ENCODE measurements around the gene LRP1B.

LRP1B gene

GRCh38 chr2:142048581-142048980 is 82.2 kb downstream of the LRP1B start:
- Histone ChIP-seq H3F3A (ENCODE audit: insufficient read depth, low read length) (no peaks in the 10 kb centered on the region), H3K9me3 (replicated peaks; ENCODE audit: insufficient read depth, low read length) (no peaks in the 10 kb centered on the region), H3K4me1 (ENCODE audit: low read length) (no peaks in the 10 kb centered on the region), H3K9ac (ENCODE audit: low read length) (no peak overlapping the region), H3K27me3 (replicated peaks; ENCODE audit: insufficient read depth, low read length) (no peaks in the 10 kb centered on the region), H4K20me1 (ENCODE audit: insufficient read depth, low read length) (no peaks in the 10 kb centered on the region), H3K36me3 (replicated peaks; ENCODE audit: insufficient read depth, low read length) (no peaks in the 10 kb centered on the region), H3K9me2 (replicated peaks; ENCODE audit: insufficient read depth, low read length) (no peaks in the 10 kb centered on the region), H3K27ac (ENCODE audit: low read length) (no peak overlapping the region), H3K4me2 (ENCODE audit: low read depth, low read length) (no peak overlapping the region), H3K79me2 (ENCODE audit: low read length) (no peaks in the 10 kb centered on the region), H3K4me3 (ENCODE audit: low read length) (no peak overlapping the region), H2AFZ (ENCODE audit: low read length) (no peak overlapping the region)
- no peak for TF ChIP-seq EZH2 (optimal IDR thresholded peaks at IDR 0.05; ENCODE audit: low read depth, low read length)
- no peak for TF ChIP-seq EZH2phosphoT487 (IDR thresholded peaks at IDR 0.05; ENCODE audit: low read length)
- TF ChIP-seq CTCF (IDR thresholded peaks at IDR 0.05; ENCODE audit: low read length), result no peak
- no peak for DNase-seq

GRCh38 chr2:142045641-142046040 is 85.2 kb downstream of the LRP1B start:
- H2AFZ ChIP-seq (ENCODE audit: low read length), result no peak overlapping the region

GRCh38 chr2:142044197-142044596 is 86.6 kb downstream of the LRP1B start:
- H3K79me2 ChIP-seq (ENCODE audit: low read length), result no peaks in the 10 kb centered on the region
- no peak overlapping the region for H3K9ac ChIP-seq (ENCODE audit: low read length)
- no peaks in the 10 kb centered on the region for H4K20me1 ChIP-seq (ENCODE audit: insufficient read depth, low read length)
- no peak overlapping the region for H3K27ac ChIP-seq (ENCODE audit: low read length)
- H3K9me3 ChIP-seq (replicated peaks; ENCODE audit: insufficient read depth, low read length), result no peaks in the 10 kb centered on the region
- H3F3A ChIP-seq (ENCODE audit: insufficient read depth, low read length), result no peaks in the 10 kb centered on the region
- no peaks in the 10 kb centered on the region for H3K4me1 ChIP-seq (ENCODE audit: low read length)
- H3K4me3 ChIP-seq (ENCODE audit: low read length), result no peak overlapping the region
- H3K36me3 ChIP-seq (replicated peaks; ENCODE audit: insufficient read depth, low read length), result no peaks in the 10 kb centered on the region
- DNase-seq, result no peak
- TF ChIP-seq EZH2 (optimal IDR thresholded peaks at IDR 0.05; ENCODE audit: low read depth, low read length) (no peak), CTCF (IDR thresholded peaks at IDR 0.05; ENCODE audit: low read length) (no peak), EZH2phosphoT487 (IDR thresholded peaks at IDR 0.05; ENCODE audit: low read length) (no peak)
- H3K4me2 ChIP-seq (ENCODE audit: low read depth, low read length), result no peak overlapping the region
- H3K9me2 ChIP-seq (replicated peaks; ENCODE audit: insufficient read depth, low read length), result no peaks in the 10 kb centered on the region
- H3K27me3 ChIP-seq (replicated peaks; ENCODE audit: insufficient read depth, low read length), result no peaks in the 10 kb centered on the region
- no peak overlapping the region for H2AFZ ChIP-seq (ENCODE audit: low read length)

More at GRCh38 chr2:142045641-142046040, 85.2 kb downstream of the LRP1B start:
- no peak for TF ChIP-seq EZH2phosphoT487 (IDR thresholded peaks at IDR 0.05; ENCODE audit: low read length)
- TF ChIP-seq EZH2 (optimal IDR thresholded peaks at IDR 0.05; ENCODE audit: low read depth, low read length), result no peak
- TF ChIP-seq CTCF (IDR thresholded peaks at IDR 0.05; ENCODE audit: low read length), result no peak
- Histone ChIP-seq H3K4me2 (ENCODE audit: low read depth, low read length) (no peak overlapping the region), H3K36me3 (replicated peaks; ENCODE audit: insufficient read depth, low read length) (no peaks in the 10 kb centered on the region), H3F3A (ENCODE audit: insufficient read depth, low read length) (no peaks in the 10 kb centered on the region), H3K9me3 (replicated peaks; ENCODE audit: insufficient read depth, low read length) (no peaks in the 10 kb centered on the region), H3K27me3 (replicated peaks; ENCODE audit: insufficient read depth, low read length) (no peaks in the 10 kb centered on the region), H3K4me1 (ENCODE audit: low read length) (no peaks in the 10 kb centered on the region), H4K20me1 (ENCODE audit: insufficient read depth, low read length) (no peaks in the 10 kb centered on the region), H3K9me2 (replicated peaks; ENCODE audit: insufficient read depth, low read length) (no peaks in the 10 kb centered on the region), H3K27ac (ENCODE audit: low read length) (no peak overlapping the region), H3K4me3 (ENCODE audit: low read length) (no peak overlapping the region), H3K9ac (ENCODE audit: low read length) (no peak overlapping the region), H3K79me2 (ENCODE audit: low read length) (no peaks in the 10 kb centered on the region)
- no peak for DNase-seq
